GM12874 (cell line): ENCODE results near the gene MT1H.

Experiments used
- TF ChIP-seq, protein P1 (sequence below): IDR thresholded peaks from 2 replicates; pipeline ENCODE4 v1.5.1; 2011; ENCODE audit warnings: low read depth, mild to moderate bottlenecking, control low read depth, low read length, moderate library complexity; ENCODE audit not compliant: insufficient read depth

Gene MT1H

GRCh38 chr16:56640076-56640475 lies 29.5 kb upstream of the MT1H start:
- TF ChIP-seq, protein P1, sequence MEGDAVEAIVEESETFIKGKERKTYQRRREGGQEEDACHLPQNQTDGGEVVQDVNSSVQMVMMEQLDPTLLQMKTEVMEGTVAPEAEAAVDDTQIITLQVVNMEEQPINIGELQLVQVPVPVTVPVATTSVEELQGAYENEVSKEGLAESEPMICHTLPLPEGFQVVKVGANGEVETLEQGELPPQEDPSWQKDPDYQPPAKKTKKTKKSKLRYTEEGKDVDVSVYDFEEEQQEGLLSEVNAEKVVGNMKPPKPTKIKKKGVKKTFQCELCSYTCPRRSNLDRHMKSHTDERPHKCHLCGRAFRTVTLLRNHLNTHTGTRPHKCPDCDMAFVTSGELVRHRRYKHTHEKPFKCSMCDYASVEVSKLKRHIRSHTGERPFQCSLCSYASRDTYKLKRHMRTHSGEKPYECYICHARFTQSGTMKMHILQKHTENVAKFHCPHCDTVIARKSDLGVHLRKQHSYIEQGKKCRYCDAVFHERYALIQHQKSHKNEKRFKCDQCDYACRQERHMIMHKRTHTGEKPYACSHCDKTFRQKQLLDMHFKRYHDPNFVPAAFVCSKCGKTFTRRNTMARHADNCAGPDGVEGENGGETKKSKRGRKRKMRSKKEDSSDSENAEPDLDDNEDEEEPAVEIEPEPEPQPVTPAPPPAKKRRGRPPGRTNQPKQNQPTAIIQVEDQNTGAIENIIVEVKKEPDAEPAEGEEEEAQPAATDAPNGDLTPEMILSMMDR: no peak

- TF ChIP-seq, protein P1: no peak
Measured at GRCh38 chr16:56641166-56641565, 28.4 kb upstream of the MT1H start.

DNA sequence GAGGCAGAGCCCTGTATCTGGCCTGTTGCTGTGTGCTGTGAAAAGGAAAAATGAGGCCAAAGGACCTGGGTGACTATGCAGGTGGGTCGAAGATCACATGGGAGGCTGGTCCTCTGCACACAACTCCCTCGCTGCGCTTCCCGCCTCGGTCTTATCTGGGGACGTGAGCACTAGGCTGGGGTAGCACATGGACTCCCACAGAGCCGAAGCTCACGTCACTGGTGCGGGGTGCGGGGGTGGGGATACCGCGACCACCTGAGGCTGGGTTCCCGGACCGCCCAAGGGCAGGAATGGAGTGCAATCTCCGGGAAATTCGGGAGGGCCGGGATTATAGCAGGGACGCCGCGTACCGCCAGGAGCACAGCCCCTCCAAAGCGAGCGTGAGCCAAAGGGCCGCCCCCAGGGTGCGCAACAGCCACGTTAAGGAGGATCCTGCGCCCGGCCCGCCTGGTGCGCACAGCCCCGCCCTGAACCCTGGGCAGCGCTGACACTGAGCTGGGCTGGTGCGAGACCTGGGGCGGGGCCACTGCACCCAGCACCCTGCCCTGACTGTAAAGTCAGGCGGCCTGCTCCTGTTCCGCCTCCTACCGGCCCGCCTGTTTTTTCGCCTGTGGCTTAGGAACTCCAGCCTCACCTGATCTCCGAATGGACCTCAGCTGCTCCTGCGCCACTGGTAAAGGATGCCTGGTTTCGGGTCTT lies 26.4 kb upstream of the MT1H start:
- TF ChIP-seq, protein P1: peak; percentile 23; the same call in 1 of the 2 replicates

GRCh38 chr16:56643833-56644232 lies 25.8 kb upstream of the MT1H start:
- TF ChIP-seq, protein P1: no peak

GRCh38 chr16:56645311-56645710 lies 24.3 kb upstream of the MT1H start:
- TF ChIP-seq, protein P1: no peak

DNA sequence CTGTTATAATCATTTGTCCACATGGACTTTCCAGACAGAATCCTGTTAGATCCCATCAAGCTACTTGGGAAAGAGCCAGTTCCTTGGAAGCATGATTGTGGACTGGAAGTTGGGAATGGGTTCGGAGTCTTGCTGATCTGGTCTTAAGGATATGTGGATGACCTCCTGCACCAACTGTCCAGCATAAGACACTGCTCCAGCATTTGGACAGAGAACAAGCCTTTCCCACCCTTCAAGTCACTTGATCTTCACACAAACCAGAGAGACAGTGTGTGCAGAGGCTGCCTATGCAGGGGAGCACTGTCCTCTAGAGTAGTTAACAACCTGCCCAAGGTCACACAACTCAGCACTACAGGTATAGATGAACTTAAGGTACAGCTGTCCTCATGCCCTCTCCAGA lies 23.8 kb upstream of the MT1H start:
- TF ChIP-seq, protein P1: no peak

DNA sequence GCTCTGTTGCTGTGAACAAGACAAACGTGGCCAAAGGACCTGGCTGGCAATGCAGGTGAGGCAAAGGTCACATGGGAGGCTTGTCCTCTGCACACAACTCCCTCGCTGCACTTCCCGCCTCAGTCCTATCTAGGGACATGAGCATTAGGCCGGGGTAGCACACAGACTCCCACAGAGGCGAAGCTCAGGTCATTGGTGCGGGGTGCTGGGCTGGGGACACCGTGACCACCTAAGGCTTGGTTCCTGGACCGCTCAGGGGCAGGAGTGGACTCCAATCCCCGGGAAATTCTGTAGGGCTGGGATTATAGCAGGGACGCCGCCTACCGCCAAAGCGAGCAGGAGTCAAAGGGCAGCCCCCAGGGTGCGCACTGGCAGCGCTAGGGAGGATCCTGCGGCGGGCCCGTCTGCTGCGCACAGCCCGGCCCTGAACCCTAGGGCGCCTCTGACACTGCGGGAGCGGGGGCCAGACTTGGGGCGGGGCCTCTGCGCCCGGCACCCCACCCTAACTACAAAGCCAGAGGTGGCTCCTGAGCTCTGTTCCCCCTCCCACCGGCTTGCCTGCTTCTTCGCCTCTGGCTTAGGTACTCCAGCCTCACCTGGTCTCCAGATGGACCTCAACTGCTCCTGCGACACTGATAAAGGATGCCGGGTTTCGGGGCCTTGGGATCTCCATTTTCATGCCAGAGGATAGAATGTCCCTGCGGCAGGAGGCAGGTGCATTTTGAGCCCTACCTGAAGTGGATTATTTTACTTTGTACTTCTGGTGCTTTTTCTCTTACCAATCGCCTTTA lies 21.8 kb upstream of the MT1H start:
- TF ChIP-seq, protein P1: no peak
